ENCODE measurements around the gene NSUN2. TPM values are rescaled to one million over a fixed set of nuclear protein-coding genes. Genes with fewer than 3 reads are reported as not detected.

The NSUN2 gene
- total RNA-seq (10 to 100 TPM; 52.4 to 87.2 (median 72.9) TPM), polyA plus RNA-seq (10 to 100 TPM; 25.4 to 51.8 TPM), total RNA-seq (79.6 reads per million, percentile 80 among the genes with 10 or more reads in this experiment)

GRCh38 chr5:6632888-6633468 lies at the start of gene NSUN2, which contains the start of gene SRD5A1:
Gene NSUN2 (minus strand): TSS chr5:6633044. CDS start chr5:6632979, 65 bp downstream.
Gene SRD5A1 (plus strand): TSS chr5:6633440. CDS start chr5:6633577, 137 bp downstream.
- Histone ChIP-seq H3K4me1 (ENCODE audit: control insufficient read depth in 2 of 2, insufficient read depth in 2 of 2, low read length in 2 of 2) (peaks cover 15 to 22% of the 10 kb centered on the region in 2 donors), H3K27ac (ENCODE audit: low read depth, low read length) (peak within 1 kb of the TSS; percentile 83), H3K4me3 (ENCODE audit: low read length) (peak within 1 kb of the TSS; percentile 92), H3K36me3 (ENCODE audit: control insufficient read depth in 2 of 3, insufficient read depth in 3 of 3, low read length in 3 of 3) (peaks cover 4 to 25% (median 9%) of the 10 kb centered on the region in 3 experiments), H3K9me3 (ENCODE audit: control insufficient read depth in 2 of 3, low read length in 3 of 3) (no peaks in the 10 kb centered on the region), H3K27me3 (ENCODE audit: control insufficient read depth in 2 of 2, insufficient read depth in 2 of 2, low read length in 2 of 2) (no peaks in the 10 kb centered on the region)
- Mint-ChIP-seq H3K27me3 (no peaks in the 10 kb centered on the region), H3K4me3 (peak within 1 kb of the TSS; percentile 89 to 98 (median 95)), H3K36me3 (peaks cover 0 to 30% (median 12%) of the 10 kb centered on the region in 5 donors), H3K9me3 (no peaks in the 10 kb centered on the region), H3K4me1 (peaks cover 30 to 55% (median 47%) of the 10 kb centered on the region in 7 donors), H3K27ac (peak within 1 kb of the TSS; percentile 87 to 99 (median 96))
- intact Hi-C loops (cut with micrococcal nuclease), result loop anchor here (1.0 to 5.0 kb wide), 12 partner anchors 80 to 1824 kb away; partner anchors contain the start of genes FASTKD3 (in 2 of the 2), MED10 (in 2 of the 2), MTRR (in 2 of the 2) and TENT4A (in 2 of the 2)
- peak; percentile 94 for ATAC-seq
- POLR2A ChIA-PET, result interaction anchor here (0.7 to 2.2 kb wide), 11 partner anchors 10 to 1239 kb away, joined by 4 to 13 read pairs (median 5); partner anchors contain the start of genes ICE1, MED10 and TENT4A
- peak; percentile 88 to 98 (median 94) for DNase-seq
- CTCF ChIA-PET, result interaction anchor here (0.7 to 1.1 kb wide), 5 partner anchors 21 to 277 kb away, joined by 3 read pairs; no protein-coding TSS in a partner anchor

GRCh38 chr5:6682239-6682638 lies 49.4 kb upstream of the NSUN2 start:
- Mint-ChIP-seq H3K4me1 (peaks cover 0 to 7% (median 4%) of the 10 kb centered on the region in 7 donors), H3K9me3 (peaks cover 0 to 11% (median 0%) of the 10 kb centered on the region in 11 donors), H3K36me3 (no peaks in the 10 kb centered on the region), H3K27ac (no peak overlapping the region), H3K4me3 (no peak overlapping the region), H3K27me3 (peaks cover 9 to 67% (median 45%) of the 10 kb centered on the region in 5 donors)
- H3K27ac ChIP-seq (ENCODE audit: low read depth, low read length), result no peak overlapping the region
- intact Hi-C loops (cut with micrococcal nuclease), result no loop called here
- ChIA-PET CTCF (no interaction called here), POLR2A (no interaction called here)
- no peak overlapping the region for H3K4me3 ChIP-seq (ENCODE audit: low read length)
- H3K4me1 ChIP-seq (ENCODE audit: control insufficient read depth in 2 of 2, insufficient read depth in 2 of 2, low read length in 2 of 2), result no peaks in the 10 kb centered on the region
- no peaks in the 10 kb centered on the region for H3K9me3 ChIP-seq (ENCODE audit: control insufficient read depth in 2 of 3, low read length in 3 of 3)
- ATAC-seq (no peak), DNase-seq (no peak)
- H3K36me3 ChIP-seq (ENCODE audit: control insufficient read depth in 2 of 3, insufficient read depth in 3 of 3, low read length in 3 of 3), result no peaks in the 10 kb centered on the region
- H3K27me3 ChIP-seq (ENCODE audit: control insufficient read depth in 2 of 2, insufficient read depth in 2 of 2, low read length in 2 of 2), result peaks cover 0 to 3% of the 10 kb centered on the region in 2 donors

- no peak for ATAC-seq
Observed at GRCh38 chr5:6681682-6682081, 48.8 kb upstream of the NSUN2 start.

GRCh38 chr5:6680922-6681321 lies 48.1 kb upstream of the NSUN2 start:
- Mint-ChIP-seq H3K27ac (no peak overlapping the region), H3K9me3 (peaks cover 0 to 14% (median 0%) of the 10 kb centered on the region in 11 donors), H3K36me3 (peaks cover 0 to 2% (median 0%) of the 10 kb centered on the region in 5 donors), H3K4me3 (no peak overlapping the region), H3K27me3 (peaks cover 3 to 62% (median 36%) of the 10 kb centered on the region in 5 donors), H3K4me1 (peaks cover 0 to 3% (median 0%) of the 10 kb centered on the region in 7 donors)
- H3K4me1 ChIP-seq (ENCODE audit: control insufficient read depth in 2 of 2, insufficient read depth in 2 of 2, low read length in 2 of 2), result no peaks in the 10 kb centered on the region
- ATAC-seq, result no peak
- ChIA-PET CTCF (no interaction called here), POLR2A (no interaction called here)
- H3K27me3 ChIP-seq (ENCODE audit: control insufficient read depth in 2 of 2, insufficient read depth in 2 of 2, low read length in 2 of 2), result no peaks in the 10 kb centered on the region
- no peaks in the 10 kb centered on the region for H3K9me3 ChIP-seq (ENCODE audit: control insufficient read depth in 2 of 3, low read length in 3 of 3)
- H3K27ac ChIP-seq (ENCODE audit: low read depth, low read length), result no peak overlapping the region
- H3K36me3 ChIP-seq (ENCODE audit: control insufficient read depth in 2 of 3, insufficient read depth in 3 of 3, low read length in 3 of 3), result no peaks in the 10 kb centered on the region
- intact Hi-C loops (cut with micrococcal nuclease), result no loop called here
- H3K4me3 ChIP-seq (ENCODE audit: low read length), result no peak overlapping the region
- DNase-seq, result no peak

More at GRCh38 chr5:6681682-6682081, 48.8 kb upstream of the NSUN2 start:
- ChIA-PET CTCF (no interaction called here), POLR2A (no interaction called here)
- Mint-ChIP-seq H3K27me3 (peaks cover 7 to 64% (median 42%) of the 10 kb centered on the region in 5 donors), H3K36me3 (no peaks in the 10 kb centered on the region), H3K4me3 (no peak overlapping the region), H3K27ac (no peak overlapping the region), H3K4me1 (peaks cover 0 to 3% (median 3%) of the 10 kb centered on the region in 7 donors), H3K9me3 (peaks cover 0 to 12% (median 0%) of the 10 kb centered on the region in 11 donors)
- Histone ChIP-seq H3K27me3 (ENCODE audit: control insufficient read depth in 2 of 2, insufficient read depth in 2 of 2, low read length in 2 of 2) (peaks cover 0 to 3% of the 10 kb centered on the region in 2 donors), H3K4me3 (ENCODE audit: low read length) (no peak overlapping the region), H3K4me1 (ENCODE audit: control insufficient read depth in 2 of 2, insufficient read depth in 2 of 2, low read length in 2 of 2) (no peaks in the 10 kb centered on the region), H3K27ac (ENCODE audit: low read depth, low read length) (no peak overlapping the region), H3K9me3 (ENCODE audit: control insufficient read depth in 2 of 3, low read length in 3 of 3) (no peaks in the 10 kb centered on the region), H3K36me3 (ENCODE audit: control insufficient read depth in 2 of 3, insufficient read depth in 3 of 3, low read length in 3 of 3) (no peaks in the 10 kb centered on the region)
- intact Hi-C loops (cut with micrococcal nuclease), result no loop called here
- no peak for DNase-seq

GRCh38 chr5:6678385-6678784 lies 45.5 kb upstream of the NSUN2 start:
- DNase-seq (no peak), ATAC-seq (no peak)
- CTCF ChIA-PET, result no interaction called here
- H3K27me3 Mint-ChIP-seq, result peaks cover 1 to 37% (median 13%) of the 10 kb centered on the region in 5 donors
- intact Hi-C loops (cut with micrococcal nuclease), result no loop called here
- Histone ChIP-seq H3K9me3 (ENCODE audit: control insufficient read depth in 2 of 3, low read length in 3 of 3) (no peaks in the 10 kb centered on the region), H3K36me3 (ENCODE audit: control insufficient read depth in 2 of 3, insufficient read depth in 3 of 3, low read length in 3 of 3) (no peaks in the 10 kb centered on the region), H3K27ac (ENCODE audit: low read depth, low read length) (no peak overlapping the region), H3K4me1 (ENCODE audit: control insufficient read depth in 2 of 2, insufficient read depth in 2 of 2, low read length in 2 of 2) (no peaks in the 10 kb centered on the region), H3K27me3 (ENCODE audit: control insufficient read depth in 2 of 2, insufficient read depth in 2 of 2, low read length in 2 of 2) (no peaks in the 10 kb centered on the region), H3K4me3 (ENCODE audit: low read length) (no peak overlapping the region)
- no peak overlapping the region for H3K4me3 Mint-ChIP-seq
- no peak overlapping the region for H3K27ac Mint-ChIP-seq
- H3K36me3 Mint-ChIP-seq, result peaks cover 0 to 4% (median 2%) of the 10 kb centered on the region in 5 donors
- peaks cover 0 to 8% (median 0%) of the 10 kb centered on the region in 11 donors for H3K9me3 Mint-ChIP-seq
- H3K4me1 Mint-ChIP-seq, result peaks cover 0 to 3% (median 0%) of the 10 kb centered on the region in 7 donors
- POLR2A ChIA-PET, result no interaction called here

- H3K36me3 Mint-ChIP-seq, result peaks cover 0 to 10% (median 6%) of the 10 kb centered on the region in 5 donors
- H3K9me3 Mint-ChIP-seq, result peaks cover 0 to 6% (median 0%) of the 10 kb centered on the region in 11 donors
- intact Hi-C loops (cut with micrococcal nuclease), result no loop called here
- Histone ChIP-seq H3K4me1 (ENCODE audit: control insufficient read depth in 2 of 2, insufficient read depth in 2 of 2, low read length in 2 of 2) (no peaks in the 10 kb centered on the region), H3K9me3 (ENCODE audit: control insufficient read depth in 2 of 3, low read length in 3 of 3) (no peaks in the 10 kb centered on the region), H3K36me3 (ENCODE audit: control insufficient read depth in 2 of 3, insufficient read depth in 3 of 3, low read length in 3 of 3) (no peaks in the 10 kb centered on the region), H3K27ac (ENCODE audit: low read depth, low read length) (no peak overlapping the region), H3K27me3 (ENCODE audit: control insufficient read depth in 2 of 2, insufficient read depth in 2 of 2, low read length in 2 of 2) (no peaks in the 10 kb centered on the region), H3K4me3 (ENCODE audit: low read length) (no peak overlapping the region)
- no peak overlapping the region for H3K4me3 Mint-ChIP-seq
- ChIA-PET CTCF (no interaction called here), POLR2A (no interaction called here)
- no peak overlapping the region for H3K27ac Mint-ChIP-seq
- no peak for ATAC-seq
- peaks cover 0 to 26% (median 5%) of the 10 kb centered on the region in 5 donors for H3K27me3 Mint-ChIP-seq
- DNase-seq, result no peak
- peaks cover 0 to 2% (median 0%) of the 10 kb centered on the region in 7 donors for H3K4me1 Mint-ChIP-seq
Observed at GRCh38 chr5:6676702-6677101, 43.9 kb upstream of the NSUN2 start.
